Glutamatergic neuron (in vitro differentiated cells): ENCODE results near the gene PITX1. TPM values are rescaled to one million over a fixed set of nuclear protein-coding genes. Genes with fewer than 3 reads are reported as not detected.
A peak's percentile ranks its signal among the peaks of the same experiment; 100 is the strongest.

Source experiments
- DNase-seq: peaks from one replicate; pipeline ENCODE4 v3.0.0; 2022
- H3K27ac Mint-ChIP-seq: one replicate; pipeline ENCODE4 v1.8.0; 2020; ENCODE audit warnings: mild to moderate bottlenecking, mixed read lengths, inconsistent platforms; ENCODE audit not compliant: unreplicated experiment
- H3K27me3 Mint-ChIP-seq: one replicate; pipeline ENCODE4 v1.8.0; 2020; ENCODE audit warnings: mild to moderate bottlenecking, moderate library complexity, mixed read lengths, inconsistent platforms; ENCODE audit not compliant: unreplicated experiment
- H3K36me3 Mint-ChIP-seq: one replicate; pipeline ENCODE4 v1.8.0; 2020; ENCODE audit warnings: mild to moderate bottlenecking, mixed read lengths, inconsistent platforms; ENCODE audit not compliant: unreplicated experiment
- H3K4me1 Mint-ChIP-seq: one replicate; pipeline ENCODE4 v1.8.0; 2020; ENCODE audit warnings: mild to moderate bottlenecking, low read depth, mixed read lengths, inconsistent platforms; ENCODE audit not compliant: unreplicated experiment
- H3K4me3 Mint-ChIP-seq: one replicate; pipeline ENCODE4 v1.8.0; 2020; ENCODE audit warnings: mild to moderate bottlenecking, mixed read lengths, inconsistent platforms; ENCODE audit not compliant: unreplicated experiment
- H3K9me3 Mint-ChIP-seq: one replicate; pipeline ENCODE4 v1.8.0; 2020; ENCODE audit warnings: mild to moderate bottlenecking, moderate library complexity, mixed read lengths, inconsistent platforms; ENCODE audit not compliant: unreplicated experiment
- CTCF ChIP-seq: fragments of 200-600 bp; sonication (generic); IDR thresholded peaks from one replicate; pipeline ENCODE4 v1.5.0; 2021; ENCODE audit not compliant: partially characterized antibody, unreplicated experiment
- total RNA-seq: library from RNA; stranded (reverse); fragmentation: NEBNext Ultra II Directional; extraction: Animal tissue kit (Norgen Biotek cat#: 25700); gene quantifications from one replicate; pipeline ENCODE4 v1.2.1, GENCODE V29; 2021; ENCODE audit not compliant: unreplicated experiment

PITX1 gene
- total RNA-seq, 1 donor from 2014 or later: 0.76 TPM

- peaks cover 28% of the 10 kb centered on the region for H3K27me3 Mint-ChIP-seq
- H3K4me3 Mint-ChIP-seq: no peak overlapping the region
- no peak for DNase-seq
- no peaks in the 10 kb centered on the region for H3K4me1 Mint-ChIP-seq
- no peak for TF ChIP-seq CTCF
- peaks cover 7% of the 10 kb centered on the region for H3K36me3 Mint-ChIP-seq
- no peak overlapping the region for H3K27ac Mint-ChIP-seq
- peaks cover 5% of the 10 kb centered on the region for H3K9me3 Mint-ChIP-seq
Measured at GRCh38 chr5:135048930-135049329, 14.9 kb upstream of the PITX1 start.

GRCh38 chr5:135048286-135048685 lies 14.3 kb upstream of the PITX1 start:
- Mint-ChIP-seq H3K27me3 (peaks cover 33% of the 10 kb centered on the region), H3K9me3 (peaks cover 3% of the 10 kb centered on the region), H3K27ac (no peak overlapping the region), H3K36me3 (peaks cover 7% of the 10 kb centered on the region), H3K4me1 (no peaks in the 10 kb centered on the region), H3K4me3 (no peak overlapping the region)
- no peak for DNase-seq
- TF ChIP-seq CTCF: no peak

DNA sequence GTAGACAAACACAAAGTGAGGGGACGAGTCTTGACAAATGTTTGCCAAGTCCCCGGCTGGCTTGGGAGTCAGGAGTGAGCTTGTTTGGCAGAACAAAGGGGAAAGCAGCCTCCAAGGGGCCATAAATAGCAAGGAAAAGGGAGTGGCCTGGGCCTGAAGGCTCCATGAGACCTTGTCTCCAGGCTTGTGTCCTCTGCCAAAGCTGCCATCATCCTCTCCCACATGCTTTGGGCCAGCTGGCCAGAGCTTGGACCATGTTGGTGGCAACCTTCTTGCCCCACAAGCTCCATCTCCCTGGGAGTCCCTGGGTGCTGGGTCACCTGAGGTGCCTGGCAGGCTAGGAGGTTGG lies 13.3 kb upstream of the PITX1 start:
- Mint-ChIP-seq H3K36me3 (peaks cover 6% of the 10 kb centered on the region), H3K4me3 (no peak overlapping the region), H3K27me3 (peaks cover 37% of the 10 kb centered on the region)

DNA sequence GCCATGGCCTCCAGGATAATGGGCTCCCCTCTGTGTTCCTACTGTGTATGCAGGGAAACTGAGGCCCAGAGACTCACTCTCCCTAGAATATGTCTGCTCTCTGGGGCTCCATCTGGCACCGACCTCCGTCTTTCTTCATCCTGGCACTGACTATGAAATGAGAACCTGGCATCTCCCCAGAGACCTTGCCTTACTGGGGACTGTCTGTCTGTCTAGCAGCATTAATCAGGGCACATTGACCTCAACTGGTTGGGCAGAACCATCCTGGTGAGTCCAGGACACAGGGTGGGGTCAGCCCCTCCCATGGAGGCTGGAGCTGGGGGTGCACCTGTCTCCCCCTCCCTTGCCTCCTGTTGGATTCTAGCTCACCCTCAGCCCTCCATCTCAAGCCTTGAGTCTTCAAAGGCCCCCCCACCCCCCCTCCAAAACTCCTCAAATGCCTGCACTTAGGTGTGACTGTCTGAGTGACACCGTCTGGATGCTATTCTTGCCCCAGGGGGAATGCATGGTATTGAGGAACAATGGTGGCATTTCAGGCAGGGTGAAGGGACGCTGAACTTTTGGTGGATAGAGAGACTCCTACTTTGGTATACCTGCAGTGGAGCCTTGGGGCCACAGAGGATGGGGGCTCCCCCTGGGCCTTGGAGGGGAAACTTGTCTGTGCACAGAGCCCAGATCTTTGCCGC lies 12.8 kb upstream of the PITX1 start:
- TF ChIP-seq CTCF: no peak
- H3K27me3 Mint-ChIP-seq: peaks cover 34% of the 10 kb centered on the region

More for the DNA sequence above, 13.3 kb upstream of the PITX1 start:
- Mint-ChIP-seq H3K9me3 (peaks cover 4% of the 10 kb centered on the region), H3K4me1 (no peaks in the 10 kb centered on the region), H3K27ac (no peak overlapping the region)
- TF ChIP-seq CTCF: no peak
- no peak for DNase-seq

GRCh38 chr5:135045488-135045887 lies 11.5 kb upstream of the PITX1 start:
- Mint-ChIP-seq H3K4me3 (peak overlapping the region; percentile 3), H3K27me3 (peaks cover 41% of the 10 kb centered on the region), H3K27ac (no peak overlapping the region), H3K4me1 (no peaks in the 10 kb centered on the region), H3K9me3 (peaks cover 4% of the 10 kb centered on the region), H3K36me3 (no peaks in the 10 kb centered on the region)
- TF ChIP-seq CTCF: no peak
- DNase-seq: no peak

More for the DNA sequence above, 12.8 kb upstream of the PITX1 start:
- Mint-ChIP-seq H3K4me3 (no peak overlapping the region), H3K9me3 (peaks cover 2% of the 10 kb centered on the region), H3K4me1 (no peaks in the 10 kb centered on the region), H3K27ac (no peak overlapping the region), H3K36me3 (peaks cover under 1% of the 10 kb centered on the region)
- DNase-seq: no peak
